ENCODE measurements around the gene PYCARD. TPM values are rescaled to one million over a fixed set of nuclear protein-coding genes. Genes with fewer than 3 reads are reported as not detected.

PYCARD gene
- total RNA-seq, 4 donors from 2014 or later: 27.8 to 64.5 (median 46.7) TPM

DNA sequence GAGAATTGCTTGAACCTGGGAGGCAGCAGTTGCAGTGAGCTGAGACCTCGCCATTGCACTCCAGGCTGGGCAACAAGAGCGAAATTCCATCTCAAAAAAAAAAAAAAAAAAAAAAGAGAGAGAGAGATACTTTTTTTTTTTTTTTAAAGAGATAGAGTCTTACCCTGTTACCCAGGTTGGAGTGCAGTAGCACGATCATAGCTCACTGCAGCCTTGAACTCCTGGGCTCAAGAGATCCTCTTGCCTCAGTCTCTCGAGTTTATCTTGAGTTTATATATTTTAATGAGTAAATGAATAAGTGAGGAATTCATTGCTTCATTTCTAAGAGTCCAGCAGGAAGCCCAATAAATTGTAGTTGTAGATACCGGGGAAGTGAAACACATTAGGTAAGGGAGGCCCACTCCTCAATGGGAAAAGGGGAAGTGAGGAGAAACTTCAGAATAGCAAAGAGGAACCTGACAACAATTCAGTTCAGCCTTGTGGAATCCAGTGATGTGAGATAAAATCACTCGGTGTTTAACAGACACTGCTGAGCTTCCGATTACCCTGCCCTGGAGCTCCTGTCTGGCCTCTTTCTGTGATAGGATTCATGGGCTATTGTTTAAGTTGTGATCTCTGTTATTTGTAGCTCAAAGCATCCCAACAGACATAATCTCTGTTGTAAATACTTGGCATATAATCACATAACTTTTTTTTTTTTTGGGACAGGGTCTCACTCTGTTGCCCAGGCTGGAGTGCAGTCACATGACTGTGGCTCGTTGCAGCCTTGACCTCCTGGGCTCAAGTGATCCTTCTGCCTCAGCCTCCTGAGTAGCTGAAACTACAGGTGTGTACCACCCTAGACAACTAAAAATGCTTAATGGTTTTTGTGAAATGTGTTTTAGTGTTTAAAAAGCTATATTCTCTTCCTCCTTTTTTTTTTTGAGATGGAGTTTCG, 41.4 kb upstream of the PYCARD start:
- no peak for DNase-seq (ENCODE audit: low spot score in 2 of 2)
- Histone ChIP-seq H3K4me1 (no peaks in the 10 kb centered on the region), H3K36me3 (no peaks in the 10 kb centered on the region), H3K27ac (no peak overlapping the region), H3K4me3 (no peak overlapping the region), H3K9me3 (no peaks in the 10 kb centered on the region), H3K27me3 (no peaks in the 10 kb centered on the region)
- WGBS, 2 donors: 53 to 56% methylated on average over 9 of the region's 9 CpGs
- TF ChIP-seq POLR2A (IDR thresholded peaks at IDR 0.05): no peak
- peak in 1 of 2 donors; percentile 21 for TF ChIP-seq EP300 (IDR thresholded peaks at IDR 0.05)

DNA sequence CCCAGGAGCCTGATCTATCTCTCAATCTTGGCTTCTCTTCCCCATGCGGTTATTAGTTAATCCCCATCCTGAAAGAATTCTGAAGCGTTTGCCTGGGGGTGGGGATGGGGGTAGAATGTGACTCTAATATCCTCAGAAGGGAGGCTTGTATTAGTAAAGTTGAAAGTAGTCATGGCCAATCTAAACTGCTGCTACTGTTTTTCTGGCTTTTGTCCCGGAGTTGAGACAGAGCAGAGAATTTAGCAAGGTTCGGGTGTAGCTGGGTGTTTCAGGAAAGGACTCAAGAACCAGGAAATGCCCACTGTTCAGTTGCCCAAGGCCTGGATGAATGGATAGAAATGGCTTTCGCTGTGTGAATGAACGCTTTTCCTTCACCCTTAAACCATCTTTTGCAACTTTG, 39.6 kb upstream of the PYCARD start:
- Histone ChIP-seq H3K4me3 (no peak overlapping the region), H3K9me3 (no peaks in the 10 kb centered on the region), H3K27ac (no peak overlapping the region), H3K36me3 (no peaks in the 10 kb centered on the region), H3K4me1 (no peaks in the 10 kb centered on the region), H3K27me3 (no peaks in the 10 kb centered on the region)
- DNase-seq (ENCODE audit: low spot score in 2 of 2): peak in 1 of 2 donors; percentile 8
- WGBS, 2 donors: 52 to 57% methylated on average over 6 of the region's 6 CpGs
- TF ChIP-seq POLR2A (IDR thresholded peaks at IDR 0.05) (no peak), EP300 (IDR thresholded peaks at IDR 0.05) (no peak)
- TF ChIP-seq, protein P1, sequence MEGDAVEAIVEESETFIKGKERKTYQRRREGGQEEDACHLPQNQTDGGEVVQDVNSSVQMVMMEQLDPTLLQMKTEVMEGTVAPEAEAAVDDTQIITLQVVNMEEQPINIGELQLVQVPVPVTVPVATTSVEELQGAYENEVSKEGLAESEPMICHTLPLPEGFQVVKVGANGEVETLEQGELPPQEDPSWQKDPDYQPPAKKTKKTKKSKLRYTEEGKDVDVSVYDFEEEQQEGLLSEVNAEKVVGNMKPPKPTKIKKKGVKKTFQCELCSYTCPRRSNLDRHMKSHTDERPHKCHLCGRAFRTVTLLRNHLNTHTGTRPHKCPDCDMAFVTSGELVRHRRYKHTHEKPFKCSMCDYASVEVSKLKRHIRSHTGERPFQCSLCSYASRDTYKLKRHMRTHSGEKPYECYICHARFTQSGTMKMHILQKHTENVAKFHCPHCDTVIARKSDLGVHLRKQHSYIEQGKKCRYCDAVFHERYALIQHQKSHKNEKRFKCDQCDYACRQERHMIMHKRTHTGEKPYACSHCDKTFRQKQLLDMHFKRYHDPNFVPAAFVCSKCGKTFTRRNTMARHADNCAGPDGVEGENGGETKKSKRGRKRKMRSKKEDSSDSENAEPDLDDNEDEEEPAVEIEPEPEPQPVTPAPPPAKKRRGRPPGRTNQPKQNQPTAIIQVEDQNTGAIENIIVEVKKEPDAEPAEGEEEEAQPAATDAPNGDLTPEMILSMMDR (IDR thresholded peaks at IDR 0.05): no peak

GRCh38 chr16:31238041-31238440, 35.5 kb upstream of the PYCARD start:
- whole genome bisulfite sequencing, 2 donors: 78 to 85% methylated on average over 4 of the region's 4 CpGs
- Histone ChIP-seq H3K27ac (no peak overlapping the region), H3K36me3 (no peaks in the 10 kb centered on the region), H3K4me1 (no peaks in the 10 kb centered on the region), H3K4me3 (no peak overlapping the region), H3K9me3 (peaks cover 0 to 12% (median 0%) of the 10 kb centered on the region in 4 donors), H3K27me3 (no peaks in the 10 kb centered on the region)
- DNase-seq (ENCODE audit: low spot score in 2 of 2): no peak
- TF ChIP-seq EP300 (IDR thresholded peaks at IDR 0.05) (no peak), POLR2A (IDR thresholded peaks at IDR 0.05) (no peak)
- TF ChIP-seq, protein P1 (IDR thresholded peaks at IDR 0.05): no peak

- no peak overlapping the region for H3K4me3 ChIP-seq
- WGBS, 2 donors: 68 to 70% methylated on average over 10 of the region's 10 CpGs
- peaks cover 0 to 4% (median 0%) of the 10 kb centered on the region in 4 donors for H3K9me3 ChIP-seq
- no peak overlapping the region for H3K27ac ChIP-seq
- no peak for TF ChIP-seq EP300 (IDR thresholded peaks at IDR 0.05)
- TF ChIP-seq, protein P1 (IDR thresholded peaks at IDR 0.05): no peak
- TF ChIP-seq POLR2A (IDR thresholded peaks at IDR 0.05): no peak
- H3K36me3 ChIP-seq: no peaks in the 10 kb centered on the region
- H3K4me1 ChIP-seq: no peaks in the 10 kb centered on the region
- no peak for DNase-seq (ENCODE audit: low spot score in 2 of 2)
- H3K27me3 ChIP-seq: peaks cover 0 to 4% of the 10 kb centered on the region in 2 donors
Measured at GRCh38 chr16:31229501-31229900, 26.9 kb upstream of the PYCARD start.

DNA sequence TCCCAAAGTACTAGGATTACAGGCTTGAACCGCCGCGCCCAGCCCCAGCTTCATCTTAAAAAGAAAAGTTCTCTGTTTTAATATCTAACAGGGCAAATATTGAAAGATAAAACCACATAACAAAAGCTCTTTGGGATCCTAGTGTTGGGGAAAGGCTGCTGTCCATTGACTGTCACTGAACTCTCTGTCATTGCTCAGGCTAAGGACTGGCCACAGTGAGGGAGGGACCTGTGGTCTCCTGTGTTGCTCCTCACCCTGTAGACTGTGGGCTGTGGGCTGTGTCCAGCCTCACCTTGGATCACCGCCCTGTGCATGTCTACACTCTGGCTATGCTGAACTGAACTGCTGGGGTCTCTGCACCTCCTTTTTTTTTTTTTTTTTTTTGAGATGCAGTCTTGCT, 25.6 kb upstream of the PYCARD start:
- DNase-seq (ENCODE audit: low spot score in 2 of 2): no peak
- H3K36me3 ChIP-seq: no peaks in the 10 kb centered on the region
- H3K4me3 ChIP-seq: no peak overlapping the region
- peaks cover 0 to 4% of the 10 kb centered on the region in 2 donors for H3K27me3 ChIP-seq
- TF ChIP-seq, protein P1 (IDR thresholded peaks at IDR 0.05): no peak
- TF ChIP-seq POLR2A (IDR thresholded peaks at IDR 0.05): no peak
- no peak for TF ChIP-seq EP300 (IDR thresholded peaks at IDR 0.05)
- 98 to 100% methylated on average over 4 of the region's 4 CpGs for WGBS, 2 donors
- H3K9me3 ChIP-seq: no peaks in the 10 kb centered on the region
- H3K4me1 ChIP-seq: no peaks in the 10 kb centered on the region
- H3K27ac ChIP-seq: no peak overlapping the region

Data from tibial nerve (tissue), 4 donors.